C4-2B (cell line): ENCODE measurements around the gene SLC7A10.

Experiments
- ZFX ChIP-seq: fragments of 450-650 bp; IDR thresholded peaks from 2 replicates; pipeline ENCODE4 v1.6.1; 2017
- TF ChIP-seq, protein P1 (sequence below): fragments of 450-650 bp; conservative IDR thresholded peaks from 2 replicates; pipeline ENCODE4 v1.5.1; 2017; ENCODE audit warnings: mild to moderate bottlenecking

DNA sequence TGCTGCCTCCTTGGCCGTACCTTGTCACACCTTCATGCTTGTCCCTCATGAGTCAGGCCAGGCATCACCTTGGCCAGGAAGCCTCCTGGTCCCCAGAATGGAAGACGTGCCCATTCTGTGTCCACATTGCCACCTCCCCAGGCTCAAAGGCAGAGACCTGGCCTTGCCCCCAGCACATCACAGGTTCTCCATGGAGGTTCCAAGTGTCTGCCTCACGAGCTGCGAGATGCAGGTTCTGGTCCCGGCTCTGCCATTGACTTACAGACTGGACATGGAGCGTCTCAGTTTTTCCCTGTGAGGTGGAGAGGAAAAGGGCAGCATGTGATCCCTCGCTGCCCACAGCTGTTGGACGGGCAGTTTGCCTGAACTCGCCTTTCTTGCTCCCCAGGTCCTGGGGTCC, 9.1 kb upstream of the SLC7A10 start:
- TF ChIP-seq, protein P1, sequence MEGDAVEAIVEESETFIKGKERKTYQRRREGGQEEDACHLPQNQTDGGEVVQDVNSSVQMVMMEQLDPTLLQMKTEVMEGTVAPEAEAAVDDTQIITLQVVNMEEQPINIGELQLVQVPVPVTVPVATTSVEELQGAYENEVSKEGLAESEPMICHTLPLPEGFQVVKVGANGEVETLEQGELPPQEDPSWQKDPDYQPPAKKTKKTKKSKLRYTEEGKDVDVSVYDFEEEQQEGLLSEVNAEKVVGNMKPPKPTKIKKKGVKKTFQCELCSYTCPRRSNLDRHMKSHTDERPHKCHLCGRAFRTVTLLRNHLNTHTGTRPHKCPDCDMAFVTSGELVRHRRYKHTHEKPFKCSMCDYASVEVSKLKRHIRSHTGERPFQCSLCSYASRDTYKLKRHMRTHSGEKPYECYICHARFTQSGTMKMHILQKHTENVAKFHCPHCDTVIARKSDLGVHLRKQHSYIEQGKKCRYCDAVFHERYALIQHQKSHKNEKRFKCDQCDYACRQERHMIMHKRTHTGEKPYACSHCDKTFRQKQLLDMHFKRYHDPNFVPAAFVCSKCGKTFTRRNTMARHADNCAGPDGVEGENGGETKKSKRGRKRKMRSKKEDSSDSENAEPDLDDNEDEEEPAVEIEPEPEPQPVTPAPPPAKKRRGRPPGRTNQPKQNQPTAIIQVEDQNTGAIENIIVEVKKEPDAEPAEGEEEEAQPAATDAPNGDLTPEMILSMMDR, result no peak
- no peak for TF ChIP-seq ZFX
